Lower leg skin (tissue), 4 donors: ENCODE data around the gene SDK2. TPM values are rescaled to one million over a fixed set of nuclear protein-coding genes. Genes with fewer than 3 reads are reported as not detected.
"Not testable (repeated sequence)": the region's sequence is repeated elsewhere in the genome, so short reads cannot be mapped to it uniquely, and the experiment has no call there.

ENCODE experiments used
- DNase-seq, 2 donors: peaks; one replicate each; pipeline ENCODE4 v3.0.0-alpha.2; 2019; ENCODE audit warnings: low spot score in 2 of 2
- H3K4me3 ChIP-seq: fragments of 200-600 bp; sonication (generic); 2 replicates; pipeline ENCODE4 v1.5.1; 2017; ENCODE audit warnings: mild to moderate bottlenecking, low read depth; ENCODE audit not compliant: poor library complexity, severe bottlenecking
- POLR2A ChIP-seq, 2 donors: fragments of 450-650 bp; IDR thresholded peaks; one replicate each; pipeline ENCODE4 v1.6.1; 2016 to 2017; ENCODE audit warnings: antibody characterized with exemption in 2 of 2, mild to moderate bottlenecking in 1 of 2, moderate library complexity in 1 of 2
- WGBS, 2 donors: methylation state at CpG; one replicate each; pipeline ENCODE4 v1.1.5; 2018; 5-methylcytosine and 5-hydroxymethylcytosine counted together
- intact Hi-C: fragments of 100-400 bp; cut with DNase I; formaldehyde crosslinking; loops from one replicate; pipeline ENCODE4 v1.15.0; 2023; ENCODE audit warnings: low total_unique reads
- total RNA-seq, 4 donors: library from RNA; depleted of rRNA; stranded (reverse); fragments of >200 nt; gene quantifications; one replicate each; pipeline ENCODE4 v1.1.0, GENCODE V29; 2016
- TF ChIP-seq, protein P1 (sequence below), 3 donors: fragments of 450-650 bp; IDR thresholded peaks; one replicate each; pipeline ENCODE4 v1.5.1; 2016; ENCODE audit warnings: antibody characterized with exemption in 3 of 3, mild to moderate bottlenecking in 3 of 3, moderate library complexity in 2 of 3

SDK2 gene
- total RNA-seq, 4 donors from 2014 or later, result 1.5 to 4.4 (median 1.6) TPM

DNA sequence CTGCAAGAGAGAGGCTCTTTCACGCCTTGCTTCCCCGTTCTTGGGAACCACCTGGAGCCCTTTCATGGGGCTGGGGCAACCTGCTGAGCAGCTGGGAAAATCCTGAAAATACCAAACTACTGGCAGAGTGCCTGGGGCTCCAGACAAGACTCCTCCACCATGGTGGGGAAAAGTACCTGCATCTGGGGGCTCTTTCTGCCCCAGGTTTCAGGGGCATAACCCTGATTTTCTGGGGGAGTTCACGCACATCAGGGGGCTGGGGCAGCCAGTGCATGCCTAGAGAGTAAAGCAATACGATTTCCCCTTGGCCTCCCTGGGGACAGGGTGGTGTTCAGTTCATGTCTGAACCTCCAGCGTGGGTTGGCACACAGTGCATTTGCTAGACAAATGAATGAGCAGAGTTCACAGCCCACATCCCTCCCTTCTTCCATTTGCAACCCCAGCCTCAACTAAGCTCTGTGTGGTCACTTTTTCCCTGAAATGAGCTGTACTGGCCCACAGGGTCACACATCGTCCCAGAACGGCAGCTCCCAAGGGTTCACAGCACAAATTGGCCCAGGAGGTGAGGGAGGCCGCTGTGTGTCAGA is 327.2 kb downstream of the SDK2 start:
- WGBS, 2 donors, result 28 to 35% methylated on average over 8 of the region's 8 CpGs
- intact Hi-C loops, result no loop called here
- H3K4me3 ChIP-seq, result no peak overlapping the region
- no peak for TF ChIP-seq POLR2A (IDR thresholded peaks at IDR 0.05)
- TF ChIP-seq, protein P1, sequence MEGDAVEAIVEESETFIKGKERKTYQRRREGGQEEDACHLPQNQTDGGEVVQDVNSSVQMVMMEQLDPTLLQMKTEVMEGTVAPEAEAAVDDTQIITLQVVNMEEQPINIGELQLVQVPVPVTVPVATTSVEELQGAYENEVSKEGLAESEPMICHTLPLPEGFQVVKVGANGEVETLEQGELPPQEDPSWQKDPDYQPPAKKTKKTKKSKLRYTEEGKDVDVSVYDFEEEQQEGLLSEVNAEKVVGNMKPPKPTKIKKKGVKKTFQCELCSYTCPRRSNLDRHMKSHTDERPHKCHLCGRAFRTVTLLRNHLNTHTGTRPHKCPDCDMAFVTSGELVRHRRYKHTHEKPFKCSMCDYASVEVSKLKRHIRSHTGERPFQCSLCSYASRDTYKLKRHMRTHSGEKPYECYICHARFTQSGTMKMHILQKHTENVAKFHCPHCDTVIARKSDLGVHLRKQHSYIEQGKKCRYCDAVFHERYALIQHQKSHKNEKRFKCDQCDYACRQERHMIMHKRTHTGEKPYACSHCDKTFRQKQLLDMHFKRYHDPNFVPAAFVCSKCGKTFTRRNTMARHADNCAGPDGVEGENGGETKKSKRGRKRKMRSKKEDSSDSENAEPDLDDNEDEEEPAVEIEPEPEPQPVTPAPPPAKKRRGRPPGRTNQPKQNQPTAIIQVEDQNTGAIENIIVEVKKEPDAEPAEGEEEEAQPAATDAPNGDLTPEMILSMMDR (IDR thresholded peaks at IDR 0.05), result no peak
- DNase-seq, result no peak

DNA sequence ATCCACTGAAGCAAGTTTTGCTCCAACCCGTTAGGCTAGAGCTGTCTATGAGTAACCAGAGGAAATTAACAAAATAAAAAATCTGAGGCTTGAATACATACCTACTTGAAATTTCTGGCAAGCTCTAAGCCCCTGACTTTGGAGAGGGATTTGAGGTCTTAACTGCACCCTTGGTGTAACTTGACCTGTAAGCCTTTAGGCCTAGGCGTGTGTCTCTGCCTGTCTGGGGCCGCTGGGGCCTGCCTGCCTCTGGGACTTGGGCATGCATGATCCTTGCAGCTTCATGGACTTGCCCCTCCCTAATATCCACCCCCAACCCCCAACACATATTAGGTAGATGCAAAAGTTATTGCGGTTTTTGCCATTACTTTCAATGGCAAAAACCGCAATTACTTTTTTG is 328.8 kb downstream of the SDK2 start:
- 49 to 55% methylated on average over 4 of the region's 5 CpGs for WGBS, 2 donors
- no peak overlapping the region for H3K4me3 ChIP-seq
- TF ChIP-seq POLR2A (IDR thresholded peaks at IDR 0.05), result no peak
- TF ChIP-seq, protein P1 (IDR thresholded peaks at IDR 0.05), result no peak
- intact Hi-C loops, result no loop called here
- DNase-seq, result no peak

GRCh38 chr17:73313526-73314127 is 330.6 kb downstream of the SDK2 start:
- TF ChIP-seq, protein P1 (IDR thresholded peaks at IDR 0.05), result no peak
- no peak for TF ChIP-seq POLR2A (IDR thresholded peaks at IDR 0.05)
- WGBS, 2 donors, result 79 to 85% methylated on average over 8 of the region's 8 CpGs
- no peak for DNase-seq
- intact Hi-C loops, result no loop called here
- H3K4me3 ChIP-seq, result no peak overlapping the region

DNA sequence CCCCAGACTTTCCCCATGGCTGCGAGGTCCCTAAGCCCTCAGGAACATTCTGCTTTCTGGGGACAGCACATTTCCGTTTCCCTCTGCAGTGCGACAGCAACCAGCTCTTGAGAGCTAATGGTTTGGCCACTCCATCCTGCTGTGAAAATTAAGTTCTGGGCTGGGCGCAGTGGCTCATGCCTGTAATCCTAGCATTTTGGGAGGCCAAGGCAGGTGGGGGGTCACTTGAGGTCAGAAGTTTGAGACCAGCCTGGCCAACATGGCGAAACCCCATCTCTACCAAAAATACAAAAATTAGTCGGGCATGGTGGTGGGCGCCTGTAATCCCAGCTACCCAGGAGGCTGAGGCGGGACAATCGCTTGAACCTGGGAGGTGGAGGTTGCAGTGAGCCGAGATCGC is 331.4 kb downstream of the SDK2 start:
- DNase-seq, H3K4me3 ChIP-seq, intact Hi-C loops: not testable (repeated sequence)
- 80 to 83% methylated on average over 11 of the region's 11 CpGs for WGBS, 2 donors

- intact Hi-C loops, result no loop called here
- peak within 1 kb of the TSS; percentile 81 for H3K4me3 ChIP-seq
- peak; percentile 94 to 99 for DNase-seq
- TF ChIP-seq, protein P1 (IDR thresholded peaks at IDR 0.05), result no peak
- peak in 1 of 2 donors; percentile 93 for TF ChIP-seq POLR2A (IDR thresholded peaks at IDR 0.05)
- WGBS, 2 donors, result 1 to 2% methylated on average over 40 to 47 of the region's 71 CpGs
These were observed 332.2 kb downstream of the SDK2 start, which contains the start of gene CDC42EP4 for GRCh38 chr17:73311781-73312641. TSS of gene CDC42EP4 (minus strand) at chr17:73312001. CDS start at chr17:73286500, 25,501 bp downstream.

DNA sequence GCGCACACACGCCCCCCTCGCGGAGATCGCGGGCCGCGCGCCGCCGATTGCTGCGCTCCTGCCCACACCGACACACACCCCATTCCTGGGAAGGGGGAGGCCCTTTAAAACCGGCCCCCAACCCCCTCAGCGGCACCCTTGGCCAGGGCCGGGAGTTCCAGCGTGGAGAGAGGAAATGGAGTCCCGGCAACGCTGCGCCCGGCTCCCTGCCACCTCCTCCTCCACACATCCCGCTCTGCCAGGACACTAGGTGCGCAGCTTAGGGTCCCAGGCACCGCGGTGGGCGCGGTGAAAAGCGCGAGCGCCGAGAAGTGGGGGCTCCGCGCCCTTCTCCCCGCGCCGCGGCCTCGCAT is 332.8 kb downstream of the SDK2 start:
- TF ChIP-seq POLR2A (IDR thresholded peaks at IDR 0.05), result no peak
- TF ChIP-seq, protein P1 (IDR thresholded peaks at IDR 0.05), result no peak
- peak overlapping the region; percentile 81 for H3K4me3 ChIP-seq
- peak in 1 of 2 donors; percentile 92 for DNase-seq
- WGBS, 2 donors, result 0% methylated on average over 18 of the region's 38 CpGs; no CpG with 5 or more reads in 1 of the 2 donors
- intact Hi-C loops, result no loop called here
